CD4-positive, alpha-beta T cell treated with Interleukin-6 for 4 hours (primary cell): Measurements from ENCODE around the gene IFNA7.
A peak's percentile ranks its signal among the peaks of the same experiment; 100 is the strongest.
"Not testable (repeated sequence)": the region's sequence is repeated elsewhere in the genome, so short reads cannot be mapped to it uniquely, and the experiment has no call there.

ENCODE experiments used
- DNase-seq: peaks from one replicate; pipeline ENCODE4 v3.0.0-alpha.2; 2020; ENCODE audit warnings: mixed read lengths

Gene IFNA7

DNA sequence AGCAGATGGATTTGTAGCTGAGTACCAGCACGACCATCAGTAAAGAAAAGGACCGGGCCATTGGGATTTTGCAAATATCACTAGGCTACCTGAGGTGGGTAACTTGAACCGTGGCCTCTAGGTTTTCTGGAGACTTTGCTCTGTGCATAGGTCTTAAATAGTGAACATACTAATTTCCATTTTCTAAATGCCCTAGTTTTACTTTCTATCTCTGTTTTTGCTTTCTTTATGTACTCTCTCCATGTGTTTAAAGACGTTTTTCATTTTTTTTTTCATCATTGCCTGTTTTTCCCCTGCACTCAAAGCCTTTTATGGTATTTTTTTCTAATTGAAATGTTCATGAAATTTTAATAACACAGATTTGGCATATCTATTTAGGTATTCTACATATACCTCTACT, at the start of gene IFNA7:
Gene IFNA7 (minus strand): TSS at position 101 of the 400 bp plus-strand sequence. CDS start 40 bp downstream, at position 61.
- not testable (repeated sequence) for DNase-seq

DNA sequence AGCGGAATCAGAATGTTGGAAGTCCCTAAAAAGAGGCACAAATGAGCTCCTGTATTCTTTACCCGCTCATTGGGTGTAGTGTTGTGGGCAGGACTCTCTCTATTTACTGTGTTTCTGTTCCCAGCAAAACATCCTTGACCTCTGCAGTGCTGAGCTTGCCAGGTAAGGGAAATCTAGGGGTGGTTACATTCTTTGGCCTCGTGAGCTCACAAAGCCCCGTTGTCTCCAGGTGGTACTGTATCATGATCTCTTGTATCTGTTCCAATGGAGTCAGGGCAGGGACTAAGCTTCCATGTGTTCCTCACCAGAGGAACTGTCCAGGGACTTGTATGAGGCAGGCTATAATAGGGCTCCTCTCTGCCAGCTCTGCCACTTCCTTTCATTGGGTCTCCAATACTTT, 49.6 kb upstream of the IFNA7 start:
- no peak for DNase-seq

DNA sequence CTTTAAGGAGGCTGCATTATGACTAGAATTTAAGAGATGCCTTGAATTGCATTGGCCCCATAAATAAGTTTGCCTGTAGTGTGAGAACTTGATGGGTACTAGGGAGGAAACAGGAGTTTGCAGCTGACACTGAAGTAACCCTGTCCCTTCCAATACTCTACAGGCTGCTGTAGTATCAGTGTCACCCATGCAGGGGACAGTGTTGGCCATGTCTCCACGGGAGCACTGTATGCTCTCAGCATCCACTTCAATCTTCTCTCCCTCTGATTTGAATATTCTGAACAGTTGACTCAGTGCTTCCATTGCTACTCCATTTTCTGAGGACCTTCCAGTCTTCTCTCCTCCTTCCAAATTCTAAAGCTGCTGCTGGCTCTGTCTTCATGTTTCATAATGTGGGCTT, 49.2 kb upstream of the IFNA7 start:
- DNase-seq, result no peak

DNA sequence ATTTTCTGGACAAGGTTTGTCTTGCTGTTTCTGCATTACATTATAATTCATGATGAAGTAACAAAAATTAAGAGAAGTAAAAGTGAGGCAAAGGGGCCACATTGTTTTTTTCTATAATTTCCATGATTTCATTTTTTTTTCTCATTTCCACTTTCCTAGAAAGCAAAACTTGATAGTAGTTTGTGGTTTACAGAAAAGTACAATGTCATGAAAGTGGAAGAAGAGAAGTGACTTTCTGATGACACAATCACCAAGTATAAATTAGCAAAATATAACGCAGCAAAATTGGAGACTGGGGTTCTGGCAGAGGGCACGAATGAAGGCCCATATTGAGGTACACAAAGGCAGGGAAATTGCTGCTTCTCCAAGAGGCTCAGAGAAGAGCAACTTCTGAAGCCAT, 42.8 kb upstream of the IFNA7 start:
- DNase-seq, result no peak

DNA sequence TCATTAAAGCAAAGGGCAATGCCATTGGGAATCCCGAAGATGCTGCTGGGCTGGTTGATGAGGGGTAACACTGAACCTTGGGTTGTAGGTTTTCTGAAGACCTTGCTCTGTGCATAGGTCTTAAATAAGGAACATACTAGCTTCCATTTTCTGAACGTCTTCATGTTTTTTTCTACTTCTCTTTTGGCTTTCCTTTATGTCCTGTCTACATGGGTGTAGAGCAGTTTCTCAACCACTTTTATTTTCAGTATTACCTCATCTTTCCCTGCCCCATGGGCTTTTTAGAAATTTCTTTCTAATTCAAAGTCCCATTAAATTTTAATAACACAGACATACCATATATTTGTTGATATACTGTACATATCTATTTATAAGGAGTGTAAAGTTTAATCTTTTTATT, 37.9 kb upstream of the IFNA7 start, which contains the start of gene IFNA14:
Gene IFNA14 (minus strand): TSS at position 95 of the 400 bp plus-strand sequence. CDS start 70 bp downstream, at position 25.
- no peak for DNase-seq

DNA sequence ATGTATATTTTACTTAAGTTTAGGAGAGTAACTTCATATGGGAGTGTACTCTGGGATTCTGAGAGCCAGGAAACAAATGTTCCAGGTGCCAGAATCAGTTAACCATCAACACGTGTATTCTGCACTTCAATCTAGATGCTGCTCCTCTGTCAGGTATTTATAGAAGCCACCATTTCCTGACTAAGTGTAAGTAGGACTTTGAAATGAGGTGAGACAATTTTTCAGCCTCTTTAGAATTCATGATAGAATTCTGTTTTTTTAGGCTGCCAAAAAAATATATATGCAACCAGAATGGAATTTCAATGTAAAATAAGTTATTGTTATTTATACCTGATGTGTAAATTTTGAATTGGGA, 34.3 kb upstream of the IFNA7 start:
- DNase-seq, result not testable (repeated sequence)

DNA sequence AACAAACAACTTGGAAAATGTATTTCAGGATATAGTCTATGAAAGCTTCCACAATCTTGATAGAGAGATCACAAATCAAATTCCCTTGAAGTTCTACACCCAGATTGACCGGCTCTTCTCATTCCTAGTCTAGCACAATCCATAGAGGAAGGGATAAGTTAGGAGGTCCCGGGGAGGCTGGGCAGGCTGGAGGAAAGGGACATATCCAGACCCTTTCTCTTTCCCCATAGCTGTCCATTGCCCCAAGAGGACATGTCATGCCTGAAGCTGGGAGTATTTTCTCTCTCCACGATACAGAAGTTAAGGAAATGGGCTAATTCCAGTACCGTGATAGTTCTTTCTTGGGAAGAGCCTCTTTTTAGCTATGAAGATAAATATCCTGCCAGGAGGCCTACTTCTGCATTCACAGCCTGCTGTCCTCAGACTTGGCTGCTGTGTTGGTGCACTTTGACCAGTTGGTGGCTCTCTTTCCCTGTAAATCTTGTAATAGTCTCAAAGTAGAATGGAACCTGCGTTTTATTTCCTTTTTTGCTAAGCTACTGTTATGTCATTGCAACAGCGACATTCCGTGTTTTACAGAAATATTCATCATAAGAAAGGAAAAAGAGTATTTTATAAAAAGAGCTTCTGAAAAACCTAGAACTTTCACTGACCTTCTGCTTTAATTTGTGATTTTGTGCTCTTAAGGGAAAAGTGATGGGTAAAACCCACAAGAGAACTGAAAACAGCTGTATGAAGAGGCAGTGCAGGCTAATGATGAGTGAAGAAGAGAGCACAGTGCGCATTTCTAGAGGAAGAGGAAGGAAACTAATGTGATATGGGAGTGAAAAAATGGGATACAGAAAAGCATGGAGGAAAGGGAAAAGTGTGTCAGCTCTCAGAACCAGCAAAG, 33.7 kb upstream of the IFNA7 start:
- peak; percentile 36 for DNase-seq

DNA sequence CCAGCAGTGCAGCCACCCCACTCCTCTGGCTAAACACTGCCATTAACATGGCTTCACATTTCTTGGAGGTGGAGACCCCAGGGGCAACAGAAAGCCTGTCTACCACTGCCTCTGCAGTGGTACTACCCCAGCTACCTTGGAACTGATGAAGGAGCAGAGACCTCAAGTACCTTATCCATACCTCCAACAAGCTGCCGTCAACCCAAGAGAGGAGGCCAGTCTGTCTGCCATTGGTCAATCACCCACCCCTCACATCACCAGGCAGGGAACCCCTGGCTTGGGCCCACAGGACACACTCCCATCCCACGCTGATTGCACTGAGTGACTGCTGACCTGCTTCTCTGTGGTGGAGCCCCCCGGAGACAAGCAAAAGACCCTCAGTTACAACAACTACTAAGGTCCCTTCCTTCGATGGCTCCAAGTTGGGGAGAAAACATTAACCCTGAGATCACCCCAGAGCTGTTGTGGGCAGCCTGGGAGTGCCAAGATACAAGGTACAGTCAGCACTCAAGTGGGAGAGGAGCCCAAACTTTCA, 32.2 kb upstream of the IFNA7 start:
- no peak for DNase-seq

DNA sequence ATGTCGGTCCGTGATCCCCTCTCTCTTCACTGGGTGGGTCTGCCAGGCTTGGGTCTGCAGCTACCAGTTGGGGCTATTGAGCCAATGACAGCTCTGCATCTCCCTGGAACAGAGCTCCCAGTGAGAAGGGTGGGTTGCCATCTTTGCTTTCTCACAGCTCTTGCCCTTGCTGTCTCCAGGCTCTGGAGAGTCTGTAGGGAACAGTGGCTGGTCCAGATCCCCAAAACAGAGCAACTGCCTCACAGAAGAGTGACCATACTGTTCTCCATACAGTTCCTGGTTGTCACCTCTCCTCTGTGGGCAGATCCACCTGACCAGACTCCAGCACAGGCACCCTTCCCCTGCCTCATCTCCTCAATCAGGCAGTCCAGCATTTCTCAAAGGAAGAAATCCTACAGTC, 31.3 kb upstream of the IFNA7 start:
- no peak for DNase-seq

DNA sequence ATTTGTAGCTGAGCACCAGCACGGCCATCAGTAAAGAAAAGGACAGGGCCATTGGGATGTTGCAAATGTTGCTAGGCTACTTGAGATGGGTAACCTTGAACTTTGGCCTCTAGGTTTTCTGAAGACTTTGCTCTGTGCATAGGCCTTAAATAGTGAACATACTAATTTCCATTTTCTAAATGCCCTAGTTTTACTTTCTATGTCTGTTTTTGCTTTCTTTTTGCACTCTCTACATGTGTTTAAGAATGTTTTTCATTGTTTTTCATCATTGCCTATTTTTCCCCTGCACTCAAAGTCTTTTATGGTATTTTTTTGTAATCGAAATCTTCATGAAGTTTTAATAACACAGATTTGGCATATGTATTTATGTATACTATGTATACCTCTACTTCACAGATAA, 26.1 kb upstream of the IFNA7 start, which contains the start of gene IFNA17:
Gene IFNA17 (minus strand): TSS at position 101 of the 400 bp plus-strand sequence. CDS start 49 bp downstream, at position 52.
- no peak for DNase-seq

DNA sequence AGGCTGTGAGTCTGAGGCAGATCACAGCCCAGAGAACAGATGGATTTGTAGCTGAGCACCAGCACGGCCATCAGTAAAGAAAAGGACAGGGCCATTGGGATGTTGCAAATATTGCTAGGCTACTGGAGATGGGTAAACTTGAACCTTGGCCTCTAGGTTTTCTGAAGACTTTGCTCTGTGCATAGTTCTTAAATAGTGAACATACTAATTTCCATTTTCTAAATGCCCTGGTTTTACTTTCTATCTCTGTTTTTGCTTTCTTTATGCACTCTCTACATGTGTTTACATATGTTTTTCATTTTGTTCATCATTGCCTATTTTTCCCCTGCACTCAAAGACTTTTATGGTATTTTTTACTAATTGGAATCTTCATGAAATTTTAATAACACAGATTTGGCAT, 15.2 kb upstream of the IFNA7 start, which contains the start of gene IFNA16:
Gene IFNA16 (minus strand): TSS at position 101 of the 400 bp plus-strand sequence. CDS start 6 bp downstream, at position 95.
- DNase-seq, result not testable (repeated sequence)

DNA sequence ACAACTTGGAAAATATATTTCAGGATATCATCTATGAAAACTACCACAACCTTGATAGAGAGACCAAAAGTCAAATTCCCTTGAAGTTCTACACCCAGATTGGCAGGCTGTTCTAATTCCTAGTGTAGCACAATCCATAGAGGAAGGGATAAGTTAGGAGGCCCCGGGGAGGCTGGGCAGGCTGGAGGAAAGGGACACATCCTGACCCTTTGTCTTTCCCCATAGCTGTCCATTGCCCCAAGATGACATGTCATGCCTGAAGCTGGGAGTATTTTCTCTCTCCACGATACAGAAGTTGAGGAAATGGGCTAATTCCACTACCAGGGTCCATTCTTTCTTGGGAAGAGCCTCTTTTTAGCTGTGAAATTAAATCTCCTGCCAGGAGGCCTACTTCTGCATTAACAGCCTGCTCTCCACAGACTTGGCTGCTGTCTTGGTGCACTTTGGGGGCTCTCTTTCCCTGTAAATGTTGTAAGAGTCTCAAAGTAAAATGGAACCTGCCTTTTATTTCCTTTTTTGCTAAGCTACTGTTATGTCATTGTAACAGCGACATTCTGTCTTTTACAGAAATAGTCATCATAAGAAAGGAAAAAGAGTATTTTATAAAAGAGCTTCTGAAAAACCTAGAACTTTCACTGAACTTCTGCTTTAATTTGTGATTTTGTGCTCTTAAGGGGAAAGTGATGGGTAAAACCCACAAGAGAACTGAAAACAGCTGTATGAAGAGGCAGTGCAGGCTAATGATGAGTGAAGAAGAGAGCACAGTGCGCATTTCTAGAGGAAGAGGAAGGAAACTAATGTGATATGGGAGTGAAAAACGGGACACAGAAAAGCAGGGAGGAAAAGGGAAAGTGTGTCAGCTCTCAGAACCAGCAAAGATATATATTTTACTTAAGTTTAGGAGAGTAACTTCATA, 11.7 kb upstream of the IFNA7 start:
- not testable (repeated sequence) for DNase-seq

DNA sequence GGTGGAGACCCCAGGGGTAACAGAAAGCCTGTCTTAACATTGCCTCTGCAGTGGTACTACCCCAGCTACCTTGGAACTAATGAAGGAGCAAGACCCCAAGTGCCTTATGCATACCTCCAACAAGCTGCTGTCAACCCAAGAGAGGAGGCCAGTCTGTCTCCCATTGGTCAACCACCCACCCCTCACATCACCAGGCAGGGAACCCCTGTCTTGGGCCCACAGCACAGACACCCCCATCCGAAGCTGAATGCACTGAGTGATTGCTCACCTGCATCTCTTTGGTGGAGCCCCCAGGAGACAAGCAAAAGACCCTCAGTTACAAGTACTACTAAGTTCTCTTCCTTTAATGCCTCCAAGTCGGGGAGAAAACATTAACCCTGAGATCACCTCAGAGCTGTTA, 10.2 kb upstream of the IFNA7 start:
- DNase-seq, result not testable (repeated sequence)

DNA sequence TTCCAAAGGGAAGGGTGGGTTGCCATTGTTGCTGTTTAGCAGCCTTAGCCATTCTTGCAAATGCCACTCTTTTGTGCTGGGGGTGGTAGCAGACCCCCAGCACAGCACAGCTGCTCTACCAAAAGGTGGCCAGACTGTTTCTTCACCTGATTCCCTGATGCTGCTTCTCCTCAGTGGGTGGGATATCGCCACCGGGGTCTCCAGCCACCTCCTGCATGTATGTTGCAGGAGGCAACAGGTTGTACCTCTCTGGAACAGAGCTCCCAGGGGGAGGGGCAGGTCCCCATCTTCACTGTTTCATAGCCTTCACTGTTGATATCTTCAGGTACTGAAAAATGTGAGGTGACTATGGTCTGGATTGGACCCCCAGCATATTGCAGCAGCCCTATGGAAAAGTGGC, 8.8 kb upstream of the IFNA7 start:
- not testable (repeated sequence) for DNase-seq

DNA sequence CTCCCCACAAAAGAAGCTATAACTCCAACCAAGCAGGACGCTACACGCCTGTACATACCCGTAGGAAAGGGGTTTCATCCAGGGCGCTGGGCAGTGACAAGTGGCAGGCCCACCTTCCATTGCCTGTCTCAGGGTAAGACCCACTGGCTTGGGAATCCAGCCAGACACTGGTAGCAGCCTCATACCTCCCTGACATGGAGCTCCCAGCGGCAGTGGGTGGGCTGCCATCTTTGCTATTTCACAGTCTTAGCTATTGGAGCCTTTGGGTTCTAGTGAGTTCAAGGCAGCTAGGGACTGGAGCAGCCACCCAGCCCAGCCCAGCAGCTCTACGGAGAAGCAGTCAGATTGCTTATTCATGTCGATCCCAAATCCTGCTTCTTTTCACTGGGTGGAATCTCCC, 8.3 kb upstream of the IFNA7 start:
- no peak for DNase-seq

DNA sequence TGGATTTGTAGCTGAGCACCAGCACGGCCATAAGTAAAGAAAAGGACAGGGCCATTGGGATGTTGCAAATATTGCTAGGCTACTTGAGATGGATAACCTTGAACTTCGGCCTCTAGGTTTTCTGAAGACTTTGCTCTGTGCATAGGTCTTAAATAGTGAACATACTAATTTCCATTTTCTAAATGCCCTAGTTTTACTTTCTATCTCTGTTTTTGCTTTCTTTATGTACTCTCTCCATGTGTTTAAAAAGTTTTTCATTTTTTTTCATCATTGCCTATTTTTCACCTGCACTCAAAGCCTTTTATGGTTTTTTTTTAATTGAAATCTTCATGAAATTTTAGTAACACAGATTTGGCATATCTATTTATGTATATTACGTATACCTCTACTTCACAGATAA, 5.0 kb upstream of the IFNA7 start, which contains the start of gene IFNA10:
Gene IFNA10 (minus strand): TSS at position 101 of the 400 bp plus-strand sequence. CDS start 46 bp downstream, at position 55.
- DNase-seq, result not testable (repeated sequence)

DNA sequence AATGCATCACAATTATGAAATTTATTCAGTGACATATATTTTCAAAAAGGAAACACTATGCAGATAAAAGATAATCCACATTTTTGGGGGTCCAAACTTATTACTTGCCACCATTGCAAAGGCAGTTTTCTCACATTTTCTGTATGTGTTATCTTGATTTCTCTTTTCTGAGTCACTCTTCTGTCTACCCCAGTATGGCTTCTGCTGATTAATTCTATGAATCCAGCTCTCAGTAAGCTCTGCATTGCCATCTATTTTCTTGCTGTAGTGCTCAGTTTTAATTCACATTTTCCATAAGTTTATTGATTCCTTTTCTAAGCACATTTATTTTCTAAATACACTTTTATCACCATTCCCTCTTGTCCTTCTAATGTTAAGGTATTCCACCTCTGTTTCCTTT, 3.2 kb upstream of the IFNA7 start:
- no peak for DNase-seq

DNA sequence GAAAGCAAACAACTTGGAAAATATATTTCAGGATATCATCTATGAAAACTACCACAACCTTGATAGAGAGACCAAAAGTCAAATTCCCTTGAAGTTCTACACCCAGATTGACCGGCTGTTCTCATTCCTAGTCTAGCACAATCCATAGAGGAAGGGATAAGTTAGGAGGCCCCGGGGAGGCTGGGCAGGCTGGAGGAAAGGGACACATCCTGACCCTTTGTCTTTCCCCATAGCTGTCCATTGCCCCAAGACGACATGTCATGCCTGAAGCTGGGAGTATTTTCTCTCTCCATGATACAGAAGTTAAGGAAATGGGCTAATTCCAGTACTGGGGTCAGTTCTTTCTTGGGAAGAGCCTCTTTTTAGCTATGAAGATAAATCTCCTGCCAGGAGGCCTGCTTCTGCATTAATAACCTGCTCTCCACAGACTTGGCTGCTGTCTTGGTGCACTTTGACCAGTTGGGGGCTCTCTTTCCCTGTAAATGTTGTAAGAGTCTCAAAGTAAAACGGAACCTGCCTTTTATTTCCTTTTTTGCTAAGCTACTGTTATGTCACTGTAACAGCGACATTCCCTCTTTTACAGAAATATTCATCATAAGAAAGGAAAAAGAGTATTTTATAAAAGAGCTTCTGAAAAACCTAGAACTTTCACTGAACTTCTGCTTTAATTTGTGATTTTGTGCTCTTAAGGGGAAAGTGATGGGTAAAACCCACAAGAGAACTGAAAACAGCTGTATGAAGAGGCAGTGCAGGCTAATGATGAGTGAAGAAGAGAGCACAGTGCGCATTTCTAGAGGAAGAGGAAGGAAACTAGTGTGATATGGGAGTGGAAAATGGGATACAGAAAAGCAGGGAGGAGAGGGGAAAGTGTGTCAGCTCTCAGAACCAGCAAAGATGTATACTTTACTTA, 6.9 kb downstream of the IFNA7 start:
- peak; percentile 15 for DNase-seq

DNA sequence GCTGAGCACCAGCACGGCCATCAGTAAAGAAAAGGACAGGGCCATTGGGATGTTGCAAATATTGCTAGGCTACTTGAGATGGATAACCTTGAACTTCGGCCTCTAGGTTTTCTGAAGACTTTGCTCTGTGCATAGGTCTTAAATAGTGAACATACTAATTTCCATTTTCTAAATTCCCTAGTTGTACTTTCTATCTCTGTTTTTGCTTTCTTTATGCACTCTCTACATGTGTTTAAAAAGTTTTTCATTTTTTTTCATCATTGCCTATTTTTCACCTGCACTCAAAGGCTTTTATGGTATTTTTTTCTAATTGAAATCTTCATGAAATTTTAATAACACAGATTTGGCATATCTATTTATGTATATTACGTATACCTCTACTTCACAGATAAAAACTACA, 14.5 kb downstream of the IFNA7 start, which contains the start of gene IFNA4:
Gene IFNA4 (minus strand): TSS at position 101 of the 400 bp plus-strand sequence. CDS start 56 bp downstream, at position 45.
- DNase-seq, result not testable (repeated sequence)

DNA sequence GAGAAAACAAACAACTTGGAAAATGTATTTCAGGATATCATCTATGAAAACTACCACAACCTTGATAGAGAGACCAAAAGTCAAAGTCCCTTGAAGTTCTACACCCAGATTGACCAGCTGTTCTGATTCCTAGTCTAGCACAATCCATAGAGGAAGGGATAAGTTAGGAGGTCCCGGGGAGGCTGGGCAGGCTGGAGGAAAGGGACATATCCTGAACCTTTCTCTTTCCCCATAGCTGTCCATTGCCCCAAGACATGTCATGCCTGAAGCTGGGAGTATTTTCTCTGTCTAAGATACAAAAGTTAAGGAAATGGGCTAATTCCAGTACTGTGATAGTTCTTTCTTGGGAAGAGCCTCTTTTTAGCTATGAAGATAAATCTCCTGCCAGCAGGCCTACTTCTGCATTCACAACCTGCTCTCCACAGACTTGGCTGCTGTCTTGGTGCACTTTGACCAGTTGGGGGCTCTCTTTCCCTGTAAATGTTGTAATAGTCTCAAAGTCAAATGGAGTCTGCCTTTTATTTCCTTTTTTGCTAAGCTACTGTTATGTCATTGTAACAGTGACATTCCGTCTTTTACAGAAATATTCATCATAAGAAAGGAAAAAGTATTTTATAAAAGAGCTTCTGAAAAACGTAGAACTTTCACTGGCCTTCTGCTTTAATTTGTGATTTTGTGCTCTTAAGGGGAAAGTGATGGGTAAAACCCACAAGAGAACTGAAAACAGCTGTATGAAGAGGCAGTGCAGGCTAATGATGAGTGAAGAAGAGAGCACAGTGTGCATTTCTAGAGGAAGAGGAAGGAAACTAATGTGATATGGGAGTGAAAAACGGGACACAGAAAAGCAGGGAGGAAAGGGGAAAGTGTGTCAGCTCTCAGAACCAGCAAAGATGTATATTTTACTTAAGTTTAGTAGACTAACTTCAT, 18.9 kb downstream of the IFNA7 start:
- peak; percentile 15 for DNase-seq
